ENCODE measurements around the gene OTOGL.

The OTOGL gene

GRCh38 chr12:80352474-80352873, 253.1 kb downstream of the OTOGL start:
- no peak for FAIRE-seq

GRCh38 chr12:80353254-80353653, 253.9 kb downstream of the OTOGL start:
- FAIRE-seq = no peak
- DNase-seq (ENCODE audit: low spot score) = peak; percentile 4

More at GRCh38 chr12:80352474-80352873, 253.1 kb downstream of the OTOGL start:
- DNase-seq (ENCODE audit: low spot score) = peak; percentile 13

DNA sequence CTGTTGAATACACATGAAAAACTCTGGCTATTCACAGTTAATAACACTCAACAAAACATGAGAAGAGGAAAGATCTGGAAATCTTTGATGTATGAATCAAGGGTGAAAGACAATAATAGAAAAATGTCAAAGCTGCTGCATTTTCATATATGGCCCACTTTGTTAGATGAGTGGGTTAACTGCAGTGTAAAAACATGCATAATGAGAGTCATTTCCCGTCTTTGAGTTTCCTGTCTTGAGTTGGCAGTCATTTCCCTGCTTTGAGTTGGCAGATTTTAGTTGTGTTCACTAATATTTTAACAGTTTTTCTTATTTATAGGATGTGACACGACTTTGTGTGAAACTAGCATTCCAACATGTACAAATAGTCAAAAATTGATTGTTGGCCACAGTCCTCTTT, 256.8 kb downstream of the OTOGL start:
- DNase-seq (ENCODE audit: low spot score) = no peak
- FAIRE-seq = no peak

- FAIRE-seq = no peak
- DNase-seq (ENCODE audit: low spot score) = no peak
Measured at GRCh38 chr12:80359703-80360102, 260.4 kb downstream of the OTOGL start.

GRCh38 chr12:80364056-80364455, 264.7 kb downstream of the OTOGL start:
- DNase-seq (ENCODE audit: low spot score) (no peak), FAIRE-seq (no peak)

DNA sequence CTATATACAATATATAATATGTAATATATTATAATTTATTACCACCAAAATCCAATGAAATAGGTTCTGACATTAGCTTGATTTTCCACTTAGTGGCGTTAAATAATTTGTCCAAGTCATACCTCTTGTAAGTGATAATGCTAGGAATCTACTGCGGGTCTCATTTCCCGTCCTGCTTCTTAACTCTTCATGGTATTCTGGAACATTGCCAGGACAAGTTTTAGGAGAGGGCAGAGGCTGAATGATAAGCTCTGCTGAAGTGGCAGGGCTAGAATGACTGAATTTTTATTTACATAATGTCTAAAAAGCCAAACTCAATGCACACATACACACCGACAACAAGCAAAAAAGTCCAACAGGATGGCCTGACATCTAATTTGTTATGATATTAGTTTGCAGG, 274.3 kb downstream of the OTOGL start:
- DNase-seq (ENCODE audit: low spot score) = no peak
- FAIRE-seq = no peak

DNA sequence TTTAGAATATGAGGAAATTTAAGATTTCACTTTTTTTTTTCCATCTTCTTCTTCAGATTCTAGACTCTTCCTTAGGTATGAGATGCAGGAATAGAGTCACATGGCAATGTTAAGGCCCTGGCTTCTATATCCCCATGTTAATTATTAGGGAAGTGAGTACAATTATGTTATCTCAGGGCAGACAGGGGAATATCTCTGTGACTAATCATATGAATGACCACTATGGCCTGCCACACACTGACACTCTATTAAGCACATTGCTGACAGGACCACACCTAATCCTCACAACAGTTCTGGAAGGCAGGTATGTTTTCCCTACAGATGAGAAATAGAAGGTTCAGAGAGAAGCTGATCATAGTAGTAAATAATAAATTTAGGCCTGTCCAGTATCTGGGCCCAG, 275.3 kb downstream of the OTOGL start:
- FAIRE-seq (no peak), DNase-seq (ENCODE audit: low spot score) (no peak)

DNA sequence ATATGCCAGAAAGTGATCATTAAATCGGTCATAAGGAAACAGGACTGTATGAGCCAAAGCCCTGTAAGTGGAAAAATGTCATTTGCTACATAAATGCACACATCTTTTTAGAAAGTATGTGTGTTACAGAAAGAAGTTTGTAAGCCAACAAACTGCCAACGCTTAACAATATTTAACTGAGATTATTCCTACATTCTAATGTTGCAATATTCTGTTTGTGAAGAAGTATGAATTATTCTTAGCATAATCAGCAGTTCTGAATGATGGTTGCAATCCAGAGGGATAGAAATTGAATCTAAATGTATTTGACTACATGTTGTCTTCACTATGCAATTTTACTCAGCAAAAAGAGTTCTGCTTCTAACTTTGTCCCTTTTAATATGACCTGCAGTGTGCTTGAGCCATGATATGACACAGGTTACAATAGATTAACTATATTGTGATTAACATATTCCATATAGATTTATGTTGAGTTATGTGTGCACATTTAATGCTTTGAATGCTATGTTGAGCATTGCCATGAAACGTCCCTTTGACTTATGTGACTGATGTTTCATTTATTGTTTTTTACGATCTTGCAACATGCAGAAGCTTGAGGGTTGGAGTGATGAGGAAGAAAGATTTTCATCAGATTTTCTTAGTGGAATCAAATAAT, 277.9 kb downstream of the OTOGL start:
- FAIRE-seq = no peak
- no peak for DNase-seq (ENCODE audit: low spot score)

- FAIRE-seq = no peak
Measured at GRCh38 chr12:80381121-80381520, 281.8 kb downstream of the OTOGL start.

GRCh38 chr12:80382254-80382653, 282.9 kb downstream of the OTOGL start:
- DNase-seq (ENCODE audit: low spot score) = no peak

More at GRCh38 chr12:80381121-80381520, 281.8 kb downstream of the OTOGL start:
- no peak for DNase-seq (ENCODE audit: low spot score)

DNA sequence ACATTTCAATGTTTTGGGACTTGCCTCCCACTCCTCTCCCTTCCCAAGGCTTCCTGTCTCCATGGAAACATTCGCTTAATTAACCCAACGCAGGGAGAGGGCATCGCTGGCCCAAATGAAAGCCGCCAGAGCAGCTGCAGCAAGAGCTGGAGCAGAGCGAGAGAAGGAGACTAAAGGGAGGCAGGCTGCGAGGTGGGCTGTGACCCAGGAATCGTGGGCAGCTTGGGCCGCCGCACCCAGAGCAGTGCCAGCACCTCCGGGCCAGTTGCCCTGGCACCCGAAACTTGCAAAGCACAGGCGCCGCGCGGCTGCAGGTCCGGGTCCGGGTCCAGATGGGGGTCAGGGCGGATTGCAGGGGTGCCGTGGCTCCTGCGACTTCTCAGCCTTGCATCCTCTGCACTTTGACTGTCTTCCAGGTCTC, 301.2 kb downstream of the OTOGL start:
- FAIRE-seq = no peak
- peak; percentile 14 for DNase-seq (ENCODE audit: low spot score)

More at GRCh38 chr12:80382254-80382653, 282.9 kb downstream of the OTOGL start:
- FAIRE-seq = no peak

GRCh38 chr12:80401191-80401590, 301.9 kb downstream of the OTOGL start:
- no peak for FAIRE-seq
- DNase-seq (ENCODE audit: low spot score) = no peak

DNA sequence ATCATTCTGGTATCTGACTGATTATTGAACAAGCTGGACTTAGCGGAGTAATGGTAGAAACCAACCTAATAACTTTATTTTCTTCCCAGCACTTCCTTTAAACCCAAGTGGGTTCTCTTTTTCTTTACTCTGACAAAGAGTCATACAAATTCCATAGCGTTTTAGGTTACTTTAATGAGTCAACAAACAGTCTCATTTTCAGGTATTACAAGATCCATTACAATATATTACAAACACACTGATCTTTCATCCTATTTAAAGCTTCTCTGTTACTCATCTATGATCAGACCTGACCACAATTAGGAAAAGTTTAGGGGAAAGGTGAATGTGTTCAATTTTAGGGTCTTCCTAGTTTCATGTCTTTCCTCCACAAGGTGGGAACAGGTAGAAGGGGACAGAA, 305.3 kb downstream of the OTOGL start:
- no peak for FAIRE-seq
- DNase-seq (ENCODE audit: low spot score) = no peak

GRCh38 chr12:80406253-80406652, 306.9 kb downstream of the OTOGL start:
- no peak for DNase-seq (ENCODE audit: low spot score)
- no peak for FAIRE-seq

GRCh38 chr12:80411787-80412186, 312.4 kb downstream of the OTOGL start:
- FAIRE-seq (no peak), DNase-seq (ENCODE audit: low spot score) (no peak)

GRCh38 chr12:80412343-80412953, 313.1 kb downstream of the OTOGL start:
- peak; percentile 5 for DNase-seq (ENCODE audit: low spot score)
- FAIRE-seq = no peak

GRCh38 chr12:80413462-80413861, 314.1 kb downstream of the OTOGL start:
- DNase-seq (ENCODE audit: low spot score) (no peak), FAIRE-seq (no peak)

- no peak for DNase-seq (ENCODE audit: low spot score)
- FAIRE-seq = no peak
Measured at GRCh38 chr12:80415466-80415865, 316.1 kb downstream of the OTOGL start.

DNA sequence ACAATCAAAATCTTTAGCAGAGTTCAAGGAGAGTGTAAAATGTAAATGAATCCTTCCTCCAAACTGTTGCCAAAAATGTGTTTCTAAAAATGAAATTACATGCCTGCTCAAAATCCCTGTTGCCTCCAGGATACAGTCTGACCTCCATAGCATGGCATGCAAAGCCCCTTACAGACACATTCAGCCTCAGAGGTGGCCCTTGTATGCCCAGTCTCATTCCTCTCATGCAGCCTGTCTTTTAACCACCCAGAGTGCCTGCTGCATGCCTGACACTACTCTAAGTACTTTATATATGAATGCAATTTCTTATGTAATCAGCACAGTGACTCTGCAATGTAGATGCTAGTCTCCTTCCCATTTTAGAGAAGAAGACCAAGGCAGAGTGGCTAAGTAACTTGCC, 320.3 kb downstream of the OTOGL start:
- DNase-seq (ENCODE audit: low spot score) = no peak
- no peak for FAIRE-seq

DNA sequence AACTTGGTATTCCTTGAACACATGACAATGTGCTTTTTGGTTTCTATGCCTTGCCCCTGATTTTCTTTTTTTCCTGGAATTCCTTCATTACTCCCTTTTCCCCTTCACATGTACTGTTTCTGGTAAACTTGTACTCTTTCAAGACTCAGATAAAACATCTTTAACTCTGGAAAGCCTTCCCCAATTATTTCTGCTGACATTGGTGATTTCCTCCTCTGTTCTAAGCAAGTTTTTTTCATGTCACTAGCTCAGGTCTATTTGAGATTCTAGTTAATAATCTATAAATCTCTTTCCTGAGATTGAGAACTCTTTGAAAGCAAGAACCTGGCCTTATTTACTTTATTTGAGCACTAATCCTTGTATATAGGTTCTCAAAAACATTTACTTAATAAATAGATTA, 320.7 kb downstream of the OTOGL start:
- FAIRE-seq = no peak
- DNase-seq (ENCODE audit: low spot score) = no peak

- no peak for DNase-seq (ENCODE audit: low spot score)
- no peak for FAIRE-seq
Measured at GRCh38 chr12:80422550-80422949, 323.2 kb downstream of the OTOGL start.

Data from urothelium cell line (cell line).